K562 (cell line): ENCODE results near the gene TFCP2L1. TPM values are rescaled to one million over a fixed set of nuclear protein-coding genes. Genes with fewer than 3 reads are reported as not detected.

Source experiments
- ARID3A ChIP-seq: IDR thresholded peaks from 2 replicates; pipeline ENCODE4 v1.6.1; 2012; ENCODE audit warnings: low read depth, low read length, improper control_type of control experiment, borderline replicate concordance
- GTF2E2 ChIP-seq: fragments of 200-800 bp; sonication (Bioruptor generic); IDR thresholded peaks from 2 replicates; pipeline ENCODE4 v1.6.1; 2016; ENCODE audit warnings: missing genetic modification characterization, missing compliant biosample characterization
- HMGXB4 ChIP-seq: sonication (generic); formaldehyde crosslinking; IDR thresholded peaks from 2 replicates; pipeline ENCODE4 v1.8.1; 2023; ENCODE audit warnings: mild to moderate bottlenecking, missing genetic modification reagents
- NKRF ChIP-seq: fragments of 450-650 bp; IDR thresholded peaks from 2 replicates; pipeline ENCODE4 v1.6.1; 2016; ENCODE audit warnings: borderline replicate concordance
- PCBP1 ChIP-seq: fragments of 200-400 bp; formaldehyde crosslinking; IDR thresholded peaks from 2 replicates; pipeline ENCODE4 v1.6.1; 2018; ENCODE audit warnings: mild to moderate bottlenecking, low read depth, low read length; ENCODE audit not compliant: poor library complexity, severe bottlenecking
- POLR2G ChIP-seq: fragments of 200-400 bp; formaldehyde crosslinking; IDR thresholded peaks from 2 replicates; pipeline ENCODE4 v1.6.1; 2017; ENCODE audit warnings: low read depth, mild to moderate bottlenecking, antibody characterized with exemption, low read length, moderate library complexity
- PTTG1 ChIP-seq: fragments of 450-650 bp; IDR thresholded peaks from 2 replicates; pipeline ENCODE4 v1.6.1; 2016; ENCODE audit warnings: low read depth, mild to moderate bottlenecking, missing genetic modification characterization, missing compliant biosample characterization
- ZBTB7A ChIP-seq: IDR thresholded peaks from 2 replicates; pipeline ENCODE4 v1.6.1; 2011; ENCODE audit warnings: low read depth, mild to moderate bottlenecking, low read length, moderate library complexity, borderline replicate concordance; ENCODE audit not compliant: control insufficient read depth
- ZBTB9 ChIP-seq: fragments of 450-650 bp; formaldehyde crosslinking; IDR thresholded peaks from 2 replicates; pipeline ENCODE4 v1.4.0; 2020; ENCODE audit warnings: mild to moderate bottlenecking, moderate library complexity
- ZFX ChIP-seq: sonication (generic); formaldehyde crosslinking; IDR thresholded peaks from 2 replicates; pipeline ENCODE4 v1.8.0; 2022; ENCODE audit warnings: mild to moderate bottlenecking, missing genetic modification reagents, moderate library complexity
- ZNF311 ChIP-seq: fragments of 250-450 bp; sonication (Bioruptor Pico); IDR thresholded peaks from 2 replicates; pipeline ENCODE4 v1.4.0; 2020; ENCODE audit warnings: mild to moderate bottlenecking, moderate library complexity
- ZSCAN29 ChIP-seq: fragments of 450-650 bp; IDR thresholded peaks from 2 replicates; pipeline ENCODE4 v1.6.1; 2017
- polyA plus RNA-seq, 8 experiments: library from polyadenylated mRNA; depleted of rRNA in 4 of 8; stranded (reverse) in 5 of 8; unstranded in 3 of 8; fragments of >200 nt; fragmentation: Nextera tagmentation in 2 of 8; fragmentation: Illumina TruSeq in 1 of 8; extraction: Ambion mirVana in 2 of 8; extraction: Trizol in 1 of 8; gene quantifications; 2 replicates each; pipeline versions ENCODE4 v1.2.1 to v1.2.3, GENCODE V29; 2011 to 2014; ENCODE audit warnings: inconsistent platforms in 1 of 8, missing spikeins in 1 of 8
- total RNA-seq, 7 experiments: library from RNA; depleted of rRNA in 6 of 7; stranded (reverse); fragments of >200 nt in 6 of 7; fragmentation: Illumina TruSeq in 2 of 7; extraction: Trizol in 2 of 7; gene quantifications; 2 replicates each; pipeline versions ENCODE4 v1.2.1 to v1.2.3, GENCODE V29; 2011 to 2021; ENCODE audit warnings: low replicate concordance in 1 of 7

TFCP2L1 gene
- total and polyA plus RNA-seq, 9 of the 15 experiments (the other 6 are each of a cell fraction or from before 2014, with no cell fraction given), result 0.08 to 1.00 (median 0.42) TPM

- TF ChIP-seq POLR2G (peak; percentile 64), HMGXB4 (CRISPR knock-in tag) (no peak), ZNF311 (CRISPR knock-in tag) (no peak), PCBP1 (peak; percentile 74), ZBTB7A (peak; percentile 51; the same call in 1 of the 2 replicates), ARID3A (no peak), GTF2E2 (no peak), ZBTB9 (CRISPR knock-in tag) (no peak), ZSCAN29 (no peak), PTTG1 (tag) (no peak), NKRF (no peak), ZFX (CRISPR knock-in tag) (0 out of 2 replicates have a peak, but pooled peaks have one; percentile 9)
- TF ChIP-seq, all 486 proteins: peak for 9
Measured at GRCh38 chr2:121284463-121285449, at the start of gene TFCP2L1 (continued).
